PFSK-1 (cell line): Measurements from ENCODE around the gene N4BP2L2.

Source experiments
- FOXP2 ChIP-seq: optimal IDR thresholded peaks from 2 replicates; pipeline ENCODE3; 2011; ENCODE audit warnings: borderline replicate concordance, control low read depth, inconsistent platforms; ENCODE audit not compliant: insufficient read depth; ENCODE audit errors: extremely low read length, extremely low read depth
- POLR2AphosphoS5 ChIP-seq: IDR thresholded peaks from 2 replicates; pipeline ENCODE4 v1.6.1; 2012; ENCODE audit warnings: low read depth, mild to moderate bottlenecking, control low read depth, low read length, moderate library complexity
- SIN3A ChIP-seq: IDR thresholded peaks from 2 replicates; pipeline ENCODE4 v1.6.1; 2012; ENCODE audit warnings: mild to moderate bottlenecking, low read length, moderate library complexity, borderline replicate concordance; ENCODE audit not compliant: insufficient read depth
- TAF1 ChIP-seq: IDR thresholded peaks from 2 replicates; pipeline ENCODE4 v1.6.1; 2012; ENCODE audit warnings: low read length, control low read depth, borderline replicate concordance; ENCODE audit not compliant: insufficient read depth
- TF ChIP-seq, protein P1 (sequence below), 2 experiments: IDR thresholded peaks; 2 replicates each; pipeline versions ENCODE4 v1.6.1 to v1.8.0; 2011 to 2012; ENCODE audit warnings: low read depth in 2 of 2, low read length in 2 of 2, control low read depth in 1 of 2, inconsistent platforms in 1 of 2, mild to moderate bottlenecking in 1 of 2, moderate library complexity in 1 of 2; ENCODE audit not compliant: insufficient read depth in 1 of 2

DNA sequence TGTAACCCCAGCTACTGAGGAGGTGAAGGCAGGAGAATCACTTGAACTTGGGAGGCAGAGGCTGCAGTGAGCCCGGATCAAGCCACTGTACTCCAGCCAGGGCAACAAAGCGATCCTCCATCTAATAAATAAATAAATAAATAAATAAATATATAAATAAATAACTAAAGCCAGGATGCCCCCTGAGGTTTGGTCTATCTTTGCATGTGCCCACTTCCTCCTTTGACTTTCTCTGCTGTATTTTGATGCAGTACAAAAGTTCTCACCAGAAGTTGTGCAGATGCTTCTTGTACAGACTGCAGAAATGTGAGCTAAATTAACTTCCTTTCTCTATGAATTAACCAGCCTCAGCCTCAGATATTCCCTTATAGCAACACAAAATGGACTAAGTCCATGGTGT is 6.5 kb upstream of the N4BP2L2 start:
- TF ChIP-seq TAF1 (no peak), POLR2AphosphoS5 (no peak), SIN3A (no peak), FOXP2 (no peak)
- TF ChIP-seq, protein P1, sequence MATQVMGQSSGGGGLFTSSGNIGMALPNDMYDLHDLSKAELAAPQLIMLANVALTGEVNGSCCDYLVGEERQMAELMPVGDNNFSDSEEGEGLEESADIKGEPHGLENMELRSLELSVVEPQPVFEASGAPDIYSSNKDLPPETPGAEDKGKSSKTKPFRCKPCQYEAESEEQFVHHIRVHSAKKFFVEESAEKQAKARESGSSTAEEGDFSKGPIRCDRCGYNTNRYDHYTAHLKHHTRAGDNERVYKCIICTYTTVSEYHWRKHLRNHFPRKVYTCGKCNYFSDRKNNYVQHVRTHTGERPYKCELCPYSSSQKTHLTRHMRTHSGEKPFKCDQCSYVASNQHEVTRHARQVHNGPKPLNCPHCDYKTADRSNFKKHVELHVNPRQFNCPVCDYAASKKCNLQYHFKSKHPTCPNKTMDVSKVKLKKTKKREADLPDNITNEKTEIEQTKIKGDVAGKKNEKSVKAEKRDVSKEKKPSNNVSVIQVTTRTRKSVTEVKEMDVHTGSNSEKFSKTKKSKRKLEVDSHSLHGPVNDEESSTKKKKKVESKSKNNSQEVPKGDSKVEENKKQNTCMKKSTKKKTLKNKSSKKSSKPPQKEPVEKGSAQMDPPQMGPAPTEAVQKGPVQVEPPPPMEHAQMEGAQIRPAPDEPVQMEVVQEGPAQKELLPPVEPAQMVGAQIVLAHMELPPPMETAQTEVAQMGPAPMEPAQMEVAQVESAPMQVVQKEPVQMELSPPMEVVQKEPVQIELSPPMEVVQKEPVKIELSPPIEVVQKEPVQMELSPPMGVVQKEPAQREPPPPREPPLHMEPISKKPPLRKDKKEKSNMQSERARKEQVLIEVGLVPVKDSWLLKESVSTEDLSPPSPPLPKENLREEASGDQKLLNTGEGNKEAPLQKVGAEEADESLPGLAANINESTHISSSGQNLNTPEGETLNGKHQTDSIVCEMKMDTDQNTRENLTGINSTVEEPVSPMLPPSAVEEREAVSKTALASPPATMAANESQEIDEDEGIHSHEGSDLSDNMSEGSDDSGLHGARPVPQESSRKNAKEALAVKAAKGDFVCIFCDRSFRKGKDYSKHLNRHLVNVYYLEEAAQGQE (IDR thresholded peaks at IDR 0.05; ENCODE audit: insufficient read depth in 1 of 2, low read depth in 2 of 2, low read length in 2 of 2) = no peak
